AG08395 (cell line): ENCODE results near the gene CACNA2D4.
A peak's percentile ranks its signal among the peaks of the same experiment; 100 is the strongest.

ENCODE experiments used
- DNase-seq: peaks from one replicate; pipeline ENCODE4 v3.0.0; 2012; ENCODE audit warnings: mixed read lengths, low spot score

The CACNA2D4 gene

GRCh38 chr12:1815814-1816729, 102.4 kb downstream of the CACNA2D4 start:
- peak; percentile 7 for DNase-seq

- no peak for DNase-seq
Observed at GRCh38 chr12:1815108-1815507, 103.3 kb downstream of the CACNA2D4 start.

GRCh38 chr12:1814266-1814665, 104.2 kb downstream of the CACNA2D4 start:
- no peak for DNase-seq

GRCh38 chr12:1812650-1813302, 105.7 kb downstream of the CACNA2D4 start:
- peak; percentile 33 for DNase-seq

- no peak for DNase-seq
Observed at GRCh38 chr12:1811948-1812291, 106.5 kb downstream of the CACNA2D4 start.

GRCh38 chr12:1811281-1811947, 107.0 kb downstream of the CACNA2D4 start:
- DNase-seq = no peak

- DNase-seq = no peak
Observed at GRCh38 chr12:1810931-1811280, 107.5 kb downstream of the CACNA2D4 start.

GRCh38 chr12:1810201-1810930, 108.1 kb downstream of the CACNA2D4 start:
- DNase-seq = no peak

GRCh38 chr12:1809591-1810190, 108.8 kb downstream of the CACNA2D4 start:
- DNase-seq = no peak

GRCh38 chr12:1808798-1809480, 109.5 kb downstream of the CACNA2D4 start:
- DNase-seq = no peak

- DNase-seq = no peak
Observed at GRCh38 chr12:1808036-1808797, 110.2 kb downstream of the CACNA2D4 start.

- no peak for DNase-seq
Observed at GRCh38 chr12:1807087-1807860, 111.2 kb downstream of the CACNA2D4 start.

- DNase-seq = peak; percentile 63
Observed at GRCh38 chr12:1806301-1807086, 112.0 kb downstream of the CACNA2D4 start.

GRCh38 chr12:1805441-1806081, 112.9 kb downstream of the CACNA2D4 start:
- DNase-seq = no peak

GRCh38 chr12:1804545-1805332, 113.7 kb downstream of the CACNA2D4 start:
- peak; percentile 95 for DNase-seq

- no peak for DNase-seq
Observed at GRCh38 chr12:1803736-1804135, 114.7 kb downstream of the CACNA2D4 start.

GRCh38 chr12:1801303-1801975, 117.0 kb downstream of the CACNA2D4 start:
- DNase-seq = no peak
